HFFc6 (cell line): ENCODE measurements around the gene ASXL2. TPM values are rescaled to one million over a fixed set of nuclear protein-coding genes. Genes with fewer than 3 reads are reported as not detected.

Experiments used
- DNase-seq: peaks from one replicate; pipeline ENCODE4 v3.0.0-alpha.2; 2018
- H3K27ac Mint-ChIP-seq: 2 replicates; pipeline ENCODE4 v1.8.0; 2020; ENCODE audit warnings: mild to moderate bottlenecking, mixed read lengths
- H3K27me3 Mint-ChIP-seq: 2 replicates; pipeline ENCODE4 v1.8.0; 2021; ENCODE audit warnings: mild to moderate bottlenecking, moderate library complexity, mixed read lengths; ENCODE audit not compliant: insufficient read depth
- H3K36me3 Mint-ChIP-seq: 2 replicates; pipeline ENCODE4 v1.8.0; 2021; ENCODE audit warnings: low read depth, mixed read lengths
- H3K4me1 Mint-ChIP-seq: 2 replicates; pipeline ENCODE4 v1.8.0; 2020; ENCODE audit warnings: low read depth, mixed read lengths
- H3K4me3 Mint-ChIP-seq: 2 replicates; pipeline ENCODE4 v1.8.0; 2020; ENCODE audit warnings: mild to moderate bottlenecking, moderate library complexity, mixed read lengths
- H3K9me3 Mint-ChIP-seq: 2 replicates; pipeline ENCODE4 v1.8.0; 2020; ENCODE audit warnings: mild to moderate bottlenecking, mixed read lengths
- CTCF ChIP-seq: fragments of 200-600 bp; sonication (generic); IDR thresholded peaks from 2 replicates; pipeline ENCODE4 v1.5.0; 2021; ENCODE audit warnings: antibody characterized with exemption, mild to moderate bottlenecking
- total RNA-seq, 6 experiments: library from RNA; stranded (reverse); fragmentation: NEBNext Ultra II Directional; extraction: Animal tissue kit (Norgen Biotek cat#: 25700); gene quantifications; 2 replicates in 1 of 6; 3 replicates in 5 of 6; pipeline ENCODE4 v1.2.3, GENCODE V29; 2021

Gene ASXL2
- total RNA-seq, 6 experiments from 2014 or later: 24.6 to 29.6 (median 26.6) TPM

DNA sequence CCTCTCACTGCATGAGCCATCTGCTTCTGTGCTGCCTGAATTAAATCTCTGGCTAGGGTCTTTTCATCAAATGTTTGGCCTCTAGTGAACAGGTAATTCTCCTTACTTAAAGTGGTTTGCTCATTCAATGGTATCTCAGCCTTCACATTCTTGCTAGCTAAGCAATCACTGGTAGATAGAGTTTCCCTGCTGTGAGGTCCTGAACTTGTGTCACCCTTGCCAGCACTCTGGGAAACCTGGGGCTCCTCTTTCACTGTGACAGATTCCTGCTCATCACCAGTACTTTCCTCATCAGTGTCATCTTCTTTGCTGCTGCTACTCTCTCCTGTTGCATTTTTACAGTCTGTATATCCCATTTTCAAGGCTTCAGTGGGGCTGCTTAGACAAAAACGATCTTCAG, 135.8 kb downstream of the ASXL2 start:
- no peaks in the 10 kb centered on the region for H3K27me3 Mint-ChIP-seq
- peaks cover 5% of the 10 kb centered on the region for H3K36me3 Mint-ChIP-seq
- no peak overlapping the region for H3K4me3 Mint-ChIP-seq
- no peaks in the 10 kb centered on the region for H3K9me3 Mint-ChIP-seq
- DNase-seq: no peak
- H3K27ac Mint-ChIP-seq: no peak overlapping the region
- no peak for TF ChIP-seq CTCF
- H3K4me1 Mint-ChIP-seq: peaks cover 10% of the 10 kb centered on the region

DNA sequence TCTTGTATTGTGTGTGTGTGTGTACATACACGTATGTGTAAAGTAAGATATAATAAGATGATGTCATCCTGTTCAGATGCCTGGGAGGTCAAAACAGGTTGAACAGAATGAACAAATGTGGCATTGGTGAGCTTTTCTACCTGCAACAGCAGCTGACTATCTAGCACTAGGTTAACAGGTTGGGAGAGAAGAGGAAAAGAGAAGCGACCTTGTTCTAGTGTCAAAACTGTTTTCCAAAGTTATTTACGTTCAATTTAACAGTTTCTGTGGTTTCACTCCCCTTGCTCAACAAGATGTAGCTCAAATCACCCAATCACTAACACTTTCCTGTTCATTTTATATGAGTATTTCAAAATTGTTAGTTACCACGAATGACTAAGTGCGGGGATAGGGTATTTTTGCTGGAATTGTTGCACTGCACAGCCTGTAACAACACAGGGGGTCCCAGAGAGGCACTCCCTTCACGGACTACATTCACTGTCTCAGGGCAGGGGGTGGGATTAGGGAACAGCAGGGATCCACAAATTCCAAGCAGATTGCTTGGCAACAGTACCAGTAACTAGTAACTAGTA, 137.4 kb downstream of the ASXL2 start:
- Mint-ChIP-seq H3K4me1 (peaks cover 10% of the 10 kb centered on the region), H3K4me3 (no peak overlapping the region), H3K36me3 (peaks cover 5% of the 10 kb centered on the region), H3K9me3 (no peaks in the 10 kb centered on the region), H3K27me3 (no peaks in the 10 kb centered on the region), H3K27ac (no peak overlapping the region)
- no peak for DNase-seq
- no peak for TF ChIP-seq CTCF

GRCh38 chr2:25738383-25739343, 139.6 kb downstream of the ASXL2 start:
- H3K27ac Mint-ChIP-seq: no peak overlapping the region
- no peaks in the 10 kb centered on the region for H3K27me3 Mint-ChIP-seq
- TF ChIP-seq CTCF: no peak
- H3K4me3 Mint-ChIP-seq: no peak overlapping the region
- peaks cover 10% of the 10 kb centered on the region for H3K4me1 Mint-ChIP-seq
- H3K9me3 Mint-ChIP-seq: no peaks in the 10 kb centered on the region
- H3K36me3 Mint-ChIP-seq: peaks cover 5% of the 10 kb centered on the region
- no peak for DNase-seq

- no peaks in the 10 kb centered on the region; the same call in none of the 2 replicates for H3K36me3 Mint-ChIP-seq
- peaks cover 10% of the 10 kb centered on the region for H3K4me1 Mint-ChIP-seq
- DNase-seq: no peak
- no peak for TF ChIP-seq CTCF
- no peak overlapping the region for H3K4me3 Mint-ChIP-seq
- no peaks in the 10 kb centered on the region for H3K27me3 Mint-ChIP-seq
- H3K27ac Mint-ChIP-seq: no peak overlapping the region
- H3K9me3 Mint-ChIP-seq: no peaks in the 10 kb centered on the region
Measured at GRCh38 chr2:25736899-25737515, 141.3 kb downstream of the ASXL2 start.

- no peak for DNase-seq
- Mint-ChIP-seq H3K36me3 (no peaks in the 10 kb centered on the region; the same call in 1 of the 2 replicates), H3K4me1 (no peaks in the 10 kb centered on the region), H3K9me3 (no peaks in the 10 kb centered on the region), H3K4me3 (no peak overlapping the region), H3K27ac (no peak overlapping the region), H3K27me3 (no peaks in the 10 kb centered on the region)
- no peak for TF ChIP-seq CTCF
Measured at GRCh38 chr2:25735835-25736234, 142.5 kb downstream of the ASXL2 start.
